Fibroblast of pulmonary artery (primary cell): ENCODE measurements around the gene IL1RL2.

Experiments
- DNase-seq: peaks from one replicate; pipeline ENCODE4 v3.0.0-alpha.2; 2010; ENCODE audit warnings: low read depth
- H3K4me3 ChIP-seq: replicated peaks from 2 replicates; pipeline ENCODE4 v1.5.1; 2011; ENCODE audit warnings: low read depth, mild to moderate bottlenecking, control low read depth, low read length, moderate library complexity
- TF ChIP-seq, protein P1 (sequence below): IDR thresholded peaks from 2 replicates; pipeline ENCODE4 v1.5.1; 2011; ENCODE audit warnings: mild to moderate bottlenecking, control low read depth, low read length, inconsistent platforms; ENCODE audit errors: missing control alignments

The IL1RL2 gene

DNA sequence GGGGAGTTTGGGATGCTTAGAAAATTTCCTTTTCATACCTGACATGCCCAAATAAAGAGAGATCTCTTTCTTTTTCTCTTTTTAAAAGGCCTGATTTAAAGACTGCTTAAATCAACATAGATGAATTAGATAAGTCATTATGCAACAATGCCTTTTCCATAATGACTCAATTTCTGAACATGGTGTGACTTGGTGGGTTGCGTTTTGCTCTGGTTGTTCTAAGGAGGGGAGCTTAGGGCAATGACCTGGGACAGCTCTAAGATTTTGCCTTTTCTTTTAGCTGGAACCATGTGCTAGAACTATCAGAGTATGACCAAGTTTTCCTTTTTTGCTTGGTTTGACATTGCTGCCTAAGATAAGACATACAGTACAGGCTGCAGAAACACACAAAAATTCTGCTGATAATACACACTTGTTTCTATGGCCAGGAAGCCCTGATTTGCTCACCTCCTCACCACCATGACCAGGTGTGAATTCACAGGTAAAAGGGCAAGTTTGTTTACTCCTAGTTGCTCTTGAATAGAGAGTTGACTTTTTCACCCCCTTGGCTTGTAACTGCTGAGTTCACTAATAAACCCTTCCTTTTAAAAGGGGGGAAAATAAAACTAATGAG is 66.4 kb downstream of the IL1RL2 start:
- TF ChIP-seq, protein P1, sequence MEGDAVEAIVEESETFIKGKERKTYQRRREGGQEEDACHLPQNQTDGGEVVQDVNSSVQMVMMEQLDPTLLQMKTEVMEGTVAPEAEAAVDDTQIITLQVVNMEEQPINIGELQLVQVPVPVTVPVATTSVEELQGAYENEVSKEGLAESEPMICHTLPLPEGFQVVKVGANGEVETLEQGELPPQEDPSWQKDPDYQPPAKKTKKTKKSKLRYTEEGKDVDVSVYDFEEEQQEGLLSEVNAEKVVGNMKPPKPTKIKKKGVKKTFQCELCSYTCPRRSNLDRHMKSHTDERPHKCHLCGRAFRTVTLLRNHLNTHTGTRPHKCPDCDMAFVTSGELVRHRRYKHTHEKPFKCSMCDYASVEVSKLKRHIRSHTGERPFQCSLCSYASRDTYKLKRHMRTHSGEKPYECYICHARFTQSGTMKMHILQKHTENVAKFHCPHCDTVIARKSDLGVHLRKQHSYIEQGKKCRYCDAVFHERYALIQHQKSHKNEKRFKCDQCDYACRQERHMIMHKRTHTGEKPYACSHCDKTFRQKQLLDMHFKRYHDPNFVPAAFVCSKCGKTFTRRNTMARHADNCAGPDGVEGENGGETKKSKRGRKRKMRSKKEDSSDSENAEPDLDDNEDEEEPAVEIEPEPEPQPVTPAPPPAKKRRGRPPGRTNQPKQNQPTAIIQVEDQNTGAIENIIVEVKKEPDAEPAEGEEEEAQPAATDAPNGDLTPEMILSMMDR, result no peak
- H3K4me3 ChIP-seq, result no peak overlapping the region
- no peak for DNase-seq

DNA sequence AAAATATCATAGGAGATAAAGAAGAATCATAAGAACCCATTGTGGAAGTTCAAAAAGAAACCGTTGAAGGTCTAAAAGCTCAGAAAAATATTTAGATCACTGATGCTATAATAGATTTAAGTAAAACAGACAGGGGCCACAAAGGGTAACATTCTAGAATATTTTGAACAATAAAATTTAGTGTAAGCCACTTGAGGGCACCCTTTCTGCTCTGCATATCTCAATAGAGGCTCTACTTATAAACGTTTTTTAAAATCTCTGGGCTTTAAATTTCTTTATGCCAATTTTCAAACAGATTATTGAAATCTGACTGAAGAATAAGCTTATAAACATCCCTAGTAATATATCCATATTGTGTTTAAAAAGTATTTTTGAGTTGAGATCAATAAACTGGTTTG is 66.9 kb downstream of the IL1RL2 start:
- TF ChIP-seq, protein P1, result peak; percentile 40
- peak; percentile 63 for DNase-seq
- H3K4me3 ChIP-seq, result no peak overlapping the region

DNA sequence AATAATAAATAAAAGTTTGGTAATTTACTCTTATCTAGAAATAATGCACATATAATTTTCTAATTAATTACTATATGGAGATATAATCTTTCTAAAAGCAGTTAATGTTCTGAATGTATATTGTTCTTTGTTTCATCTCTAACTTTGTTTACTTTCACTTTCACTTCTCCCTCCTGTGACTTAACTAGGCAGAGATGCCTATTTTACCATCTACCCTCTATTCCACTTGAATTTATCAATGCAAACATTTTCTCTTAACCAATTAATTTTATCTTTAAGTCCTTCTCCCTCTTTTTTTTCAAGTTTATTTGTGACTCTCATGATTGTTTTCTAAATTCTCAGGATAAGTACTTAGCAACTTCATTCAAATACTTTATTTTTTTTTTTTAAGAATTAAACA is 69.5 kb downstream of the IL1RL2 start:
- TF ChIP-seq, protein P1, result no peak
- H3K4me3 ChIP-seq, result no peak overlapping the region
- no peak for DNase-seq

DNA sequence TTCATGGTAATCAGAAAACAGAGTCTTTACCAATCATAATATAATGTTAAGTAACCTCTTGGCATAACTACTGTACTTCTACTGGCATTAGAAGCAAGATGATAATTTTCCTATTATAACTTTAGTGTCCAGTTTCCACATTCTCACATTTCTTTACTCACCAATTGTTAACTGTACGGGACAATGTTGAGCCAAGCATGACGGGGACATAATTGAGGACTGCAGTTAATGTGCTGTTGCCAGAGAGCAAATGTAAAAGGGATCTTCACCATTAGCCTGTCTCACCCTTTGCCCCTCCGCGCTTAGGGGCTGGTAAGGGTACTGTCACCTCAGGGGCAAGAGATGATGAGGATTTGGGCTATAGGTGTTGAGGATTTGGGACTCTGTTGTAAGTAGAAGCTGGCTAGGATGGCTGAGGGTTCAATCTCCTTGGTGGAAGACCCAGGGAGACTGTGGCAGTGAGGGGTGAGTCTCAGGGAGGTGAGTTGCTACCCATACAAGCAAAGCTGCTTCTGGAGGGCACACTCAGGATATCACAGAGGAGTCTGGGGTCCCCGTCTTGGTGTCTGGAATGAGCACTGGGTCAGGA is 70.1 kb downstream of the IL1RL2 start:
- DNase-seq, result no peak
- H3K4me3 ChIP-seq, result no peak overlapping the region
- TF ChIP-seq, protein P1, result no peak

DNA sequence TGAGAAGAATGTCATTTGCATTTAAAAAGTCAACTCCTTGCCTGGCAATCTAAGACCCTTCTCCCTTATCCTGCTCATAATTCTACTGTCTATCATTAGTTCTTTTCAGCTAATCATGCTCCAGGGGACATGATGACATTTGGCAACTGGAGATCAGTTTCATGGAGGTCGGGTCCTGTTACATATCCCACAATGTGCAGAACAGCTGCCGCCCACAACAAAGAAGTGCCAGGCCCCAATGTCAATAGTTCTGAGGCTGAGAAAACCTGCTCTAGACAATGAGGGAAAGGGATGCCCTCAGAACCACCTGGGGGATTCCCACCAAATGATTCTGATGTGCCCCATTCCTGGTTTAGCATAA is 71.2 kb downstream of the IL1RL2 start:
- TF ChIP-seq, protein P1, result no peak
- H3K4me3 ChIP-seq, result no peak overlapping the region
- no peak for DNase-seq

DNA sequence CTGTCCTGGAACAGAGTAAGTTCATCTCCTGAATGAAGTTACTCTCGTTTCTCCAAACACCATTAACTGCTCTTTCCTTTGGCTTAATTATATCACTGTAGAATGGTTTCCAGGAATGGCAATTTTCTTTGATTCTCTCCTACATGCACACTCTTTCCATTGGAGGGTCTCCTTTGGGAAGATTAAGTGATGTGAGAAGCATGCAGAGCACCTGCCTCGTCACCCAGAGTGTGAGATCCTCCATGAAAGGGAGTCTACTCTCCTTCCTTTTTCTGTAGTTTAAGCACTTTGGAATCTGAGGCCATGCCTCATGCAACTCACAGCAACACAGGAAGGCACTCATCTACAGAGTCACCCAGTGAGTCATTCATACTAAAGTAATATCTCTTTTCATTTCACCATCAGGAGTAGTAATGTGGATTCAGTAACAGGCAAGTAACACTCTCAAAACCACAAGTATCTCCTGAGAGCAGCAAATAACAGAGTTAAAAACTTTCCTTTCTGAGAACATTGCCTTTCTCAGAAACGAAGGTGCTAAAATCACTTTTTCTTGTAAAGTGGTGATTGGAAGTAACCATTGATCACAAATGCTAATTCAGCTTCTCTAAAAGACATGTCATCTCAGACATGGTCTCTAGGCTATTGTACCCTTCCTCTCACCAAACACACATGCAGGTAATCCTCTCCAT is 71.7 kb downstream of the IL1RL2 start:
- TF ChIP-seq, protein P1, result no peak
- no peak overlapping the region for H3K4me3 ChIP-seq
- peak; percentile 94 for DNase-seq
